ENCODE results near the gene NKAIN1.

GRCh38 chr1:31198600-31198999 lies 41.1 kb downstream of the NKAIN1 start:
- TF ChIP-seq CTCF (IDR thresholded peaks at IDR 0.05) (no peak), POLR2A (IDR thresholded peaks at IDR 0.05) (no peak)
